GM18907 (cell line): ENCODE data around the gene TAS2R13.

Experiments
- ATAC-seq: cut with Tn5 transposase; IDR thresholded peaks from one replicate; pipeline ENCODE4 v1.9.1; 2021; ENCODE audit warnings: mild to moderate bottlenecking, moderate library complexity; ENCODE audit not compliant: unreplicated experiment

TAS2R13 gene

DNA sequence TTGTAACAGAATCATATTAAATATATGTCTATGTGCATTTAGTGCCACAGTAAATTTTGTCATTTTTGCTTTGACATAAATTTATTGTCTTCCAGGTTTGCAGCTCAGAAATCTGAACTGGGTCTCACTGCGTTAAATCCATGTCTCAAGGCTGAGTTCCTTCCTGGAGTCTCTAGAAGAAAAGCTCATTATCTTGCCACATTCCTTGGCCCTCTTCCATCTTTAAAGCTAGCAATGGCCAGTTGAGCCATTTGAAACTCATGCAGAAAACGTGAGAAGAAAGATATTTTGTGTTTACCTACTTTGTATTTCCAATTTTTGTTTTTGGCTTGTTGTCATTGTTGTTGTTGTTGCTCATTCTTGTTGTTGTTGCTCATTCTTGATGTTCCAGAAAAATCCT lies 36.0 kb downstream of the TAS2R13 start:
- ATAC-seq = no peak

DNA sequence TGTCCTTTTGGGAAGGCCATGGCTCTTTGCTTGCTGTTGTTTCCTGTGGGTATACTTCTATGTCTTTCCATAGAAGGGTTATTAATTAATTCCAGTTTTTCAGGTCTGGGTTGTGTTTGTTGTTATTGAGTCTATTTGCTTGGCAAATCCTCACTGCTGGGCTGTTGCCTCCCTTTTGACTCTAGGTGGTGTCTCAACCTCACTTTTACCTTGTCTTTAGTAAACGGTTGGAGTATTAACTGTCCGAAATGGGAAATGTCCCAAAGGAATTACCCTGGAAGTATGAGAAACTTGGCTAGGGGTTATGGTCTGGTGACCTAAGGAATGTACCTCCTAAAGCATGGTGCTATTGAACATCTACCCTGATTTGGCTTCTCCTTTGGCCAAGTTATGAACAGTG lies 42.0 kb downstream of the TAS2R13 start:
- no peak for ATAC-seq

GRCh38 chr12:10863512-10864218 lies 45.7 kb downstream of the TAS2R13 start:
- ATAC-seq = no peak

GRCh38 chr12:10861366-10861765 lies 48.0 kb downstream of the TAS2R13 start:
- ATAC-seq = no peak
